Fibroblast of the aortic adventitia (primary cell): Measurements from ENCODE around the gene PHF3. TPM values are rescaled to one million over a fixed set of nuclear protein-coding genes. Genes with fewer than 3 reads are reported as not detected.

Experiments
- DNase-seq: peaks from one replicate; pipeline ENCODE4 v3.0.0-alpha.2; 2010; ENCODE audit warnings: low read depth
- H3K4me3 ChIP-seq: 2 replicates; pipeline ENCODE4 v1.5.1; 2011; ENCODE audit warnings: low read depth, mild to moderate bottlenecking, control low read depth, low read length, moderate library complexity
- total RNA-seq: library from RNA; depleted of rRNA; stranded (reverse); fragments of >200 nt; gene quantifications from 2 replicates; pipeline ENCODE4 v1.2.3, GENCODE V29; 2012; ENCODE audit warnings: low replicate concordance
- TF ChIP-seq, protein P1 (sequence below): IDR thresholded peaks from 2 replicates; pipeline ENCODE4 v1.5.1; 2011; ENCODE audit warnings: mild to moderate bottlenecking, low read length, control low read depth, inconsistent platforms; ENCODE audit not compliant: insufficient read depth

Gene PHF3
- total RNA-seq, 1 donor: 78.5 TPM

DNA sequence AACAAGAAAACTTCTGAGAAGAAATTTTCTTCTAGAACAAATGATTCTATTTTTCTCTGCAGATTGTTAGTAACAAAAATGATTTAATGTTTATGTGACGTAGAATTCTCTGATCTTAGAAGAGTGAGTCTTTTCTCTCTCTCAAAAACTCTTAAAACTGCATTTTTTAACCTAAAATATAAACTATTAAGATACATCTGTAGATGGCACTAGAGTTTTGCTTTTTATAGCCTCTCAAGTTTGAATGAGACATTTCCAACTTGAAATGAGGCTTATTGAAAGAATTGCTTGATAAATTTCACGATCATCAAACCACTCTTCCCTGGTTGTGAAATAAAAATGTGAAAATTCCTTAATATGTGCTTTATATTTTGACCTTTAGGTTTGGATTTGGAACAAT is 53.8 kb downstream of the PHF3 start:
- H3K4me3 ChIP-seq: no peak overlapping the region
- TF ChIP-seq, protein P1, sequence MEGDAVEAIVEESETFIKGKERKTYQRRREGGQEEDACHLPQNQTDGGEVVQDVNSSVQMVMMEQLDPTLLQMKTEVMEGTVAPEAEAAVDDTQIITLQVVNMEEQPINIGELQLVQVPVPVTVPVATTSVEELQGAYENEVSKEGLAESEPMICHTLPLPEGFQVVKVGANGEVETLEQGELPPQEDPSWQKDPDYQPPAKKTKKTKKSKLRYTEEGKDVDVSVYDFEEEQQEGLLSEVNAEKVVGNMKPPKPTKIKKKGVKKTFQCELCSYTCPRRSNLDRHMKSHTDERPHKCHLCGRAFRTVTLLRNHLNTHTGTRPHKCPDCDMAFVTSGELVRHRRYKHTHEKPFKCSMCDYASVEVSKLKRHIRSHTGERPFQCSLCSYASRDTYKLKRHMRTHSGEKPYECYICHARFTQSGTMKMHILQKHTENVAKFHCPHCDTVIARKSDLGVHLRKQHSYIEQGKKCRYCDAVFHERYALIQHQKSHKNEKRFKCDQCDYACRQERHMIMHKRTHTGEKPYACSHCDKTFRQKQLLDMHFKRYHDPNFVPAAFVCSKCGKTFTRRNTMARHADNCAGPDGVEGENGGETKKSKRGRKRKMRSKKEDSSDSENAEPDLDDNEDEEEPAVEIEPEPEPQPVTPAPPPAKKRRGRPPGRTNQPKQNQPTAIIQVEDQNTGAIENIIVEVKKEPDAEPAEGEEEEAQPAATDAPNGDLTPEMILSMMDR: no peak
- no peak for DNase-seq

DNA sequence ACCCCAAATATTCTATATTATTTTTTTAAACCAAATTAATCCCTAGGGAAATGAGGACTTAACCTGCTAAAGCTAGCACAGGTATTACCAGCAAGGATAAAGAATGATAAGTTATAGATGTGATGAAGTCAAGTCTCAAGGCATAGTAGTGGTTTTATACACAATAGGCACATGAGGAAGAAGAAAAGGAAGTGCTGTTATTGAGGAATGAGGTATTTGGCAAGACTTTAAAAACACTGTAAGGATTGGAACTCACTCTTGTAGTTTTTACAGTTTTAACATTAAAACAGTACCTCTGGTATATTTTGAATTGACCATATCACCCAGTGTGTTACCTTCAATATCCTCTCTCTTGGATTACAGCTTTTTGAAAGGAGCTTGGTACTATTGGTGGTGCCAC is 54.6 kb downstream of the PHF3 start:
- no peak overlapping the region for H3K4me3 ChIP-seq
- TF ChIP-seq, protein P1: no peak
- no peak for DNase-seq

DNA sequence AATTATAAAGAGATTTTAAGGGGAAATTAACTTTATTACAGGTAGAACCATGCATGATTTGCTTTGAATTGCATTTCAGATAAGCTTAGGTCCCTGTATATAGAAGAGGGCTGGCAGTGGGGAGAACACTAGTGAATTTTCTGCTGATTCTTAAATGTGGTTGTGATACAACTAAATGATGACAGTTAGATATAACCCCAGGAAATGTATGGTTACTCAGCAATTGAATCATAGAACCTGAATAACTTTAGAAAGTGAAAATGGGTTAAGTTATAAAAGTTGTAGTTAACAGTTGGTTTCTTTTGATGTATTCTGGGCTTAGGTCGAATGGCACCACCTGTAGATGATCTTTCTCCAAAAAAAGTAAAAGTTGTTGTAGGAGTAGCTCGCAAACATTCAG is 70.1 kb downstream of the PHF3 start:
- H3K4me3 ChIP-seq: no peak overlapping the region
- TF ChIP-seq, protein P1: no peak
- no peak for DNase-seq

DNA sequence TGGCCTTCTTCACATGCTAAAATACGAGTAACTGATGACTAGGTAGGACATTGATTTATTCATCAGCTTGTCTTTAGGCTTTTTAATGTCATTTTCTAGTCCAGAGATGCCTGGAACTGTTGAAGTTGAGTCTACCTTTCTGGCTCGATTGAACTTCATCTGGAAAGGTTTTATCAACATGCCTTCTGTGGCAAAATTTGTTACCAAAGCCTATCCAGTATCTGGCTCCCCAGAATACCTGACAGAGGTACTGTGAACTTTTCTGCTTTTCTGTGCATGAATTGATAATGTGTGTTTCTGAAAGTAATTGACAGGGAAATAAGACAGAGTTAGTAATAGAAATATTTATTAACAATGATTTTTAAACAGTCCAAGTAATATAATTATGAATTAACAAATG is 71.0 kb downstream of the PHF3 start:
- H3K4me3 ChIP-seq: no peak overlapping the region
- DNase-seq: no peak
- TF ChIP-seq, protein P1: no peak

DNA sequence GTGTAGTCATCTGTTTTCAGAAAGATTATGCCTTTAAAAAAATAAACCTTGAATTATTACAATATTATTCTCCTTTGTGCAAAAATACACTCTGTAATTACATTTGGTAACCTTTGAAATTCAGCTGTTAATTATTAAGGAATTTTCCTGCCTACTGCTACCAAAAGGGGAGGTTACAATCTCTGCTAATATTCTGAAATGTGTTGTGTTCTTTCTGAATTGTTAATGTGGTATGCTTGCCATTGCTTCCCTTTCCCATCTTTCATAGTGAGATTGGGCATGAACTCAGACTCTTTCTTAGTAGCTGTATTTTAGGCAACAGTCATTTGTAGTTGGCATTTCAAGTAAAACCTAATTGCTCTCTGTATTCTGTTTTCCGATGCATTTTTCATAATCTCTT is 73.0 kb downstream of the PHF3 start:
- no peak overlapping the region for H3K4me3 ChIP-seq
- TF ChIP-seq, protein P1: no peak
- no peak for DNase-seq

DNA sequence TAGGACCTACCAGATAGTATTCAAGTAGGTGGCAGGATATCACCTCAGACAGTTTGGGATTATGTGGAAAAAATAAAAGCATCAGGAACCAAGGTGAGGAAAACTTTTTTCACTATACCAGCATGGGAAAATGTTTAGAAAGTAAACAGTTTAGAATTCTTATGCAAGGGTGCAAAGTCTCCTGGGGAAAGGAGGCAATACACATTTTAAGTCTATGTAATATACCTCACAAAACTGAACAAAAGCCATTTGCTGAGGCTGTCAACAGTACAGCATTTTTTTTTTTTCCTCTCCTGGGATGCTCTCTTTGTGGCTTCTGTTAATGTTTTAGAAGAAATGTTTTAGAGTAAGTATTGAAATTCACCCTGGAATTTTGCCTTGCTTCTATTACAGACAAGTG is 73.5 kb downstream of the PHF3 start:
- TF ChIP-seq, protein P1: no peak
- no peak overlapping the region for H3K4me3 ChIP-seq

DNA sequence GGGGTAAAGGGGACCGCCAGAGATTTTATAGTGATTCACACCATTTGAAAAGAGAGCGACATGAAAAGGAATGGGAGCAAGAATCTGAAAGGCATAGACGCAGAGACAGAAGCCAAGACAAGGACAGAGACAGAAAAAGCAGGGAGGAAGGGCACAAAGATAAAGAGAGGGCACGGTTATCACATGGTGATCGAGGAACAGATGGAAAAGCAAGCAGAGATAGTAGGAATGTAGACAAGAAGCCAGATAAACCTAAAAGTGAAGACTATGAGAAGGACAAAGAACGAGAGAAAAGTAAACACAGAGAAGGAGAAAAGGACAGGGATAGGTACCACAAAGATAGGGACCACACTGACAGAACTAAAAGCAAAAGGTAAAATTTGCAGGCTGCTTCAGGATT is 77.7 kb downstream of the PHF3 start:
- H3K4me3 ChIP-seq: no peak overlapping the region
- TF ChIP-seq, protein P1: no peak
- no peak for DNase-seq

More for the DNA sequence above, 73.5 kb downstream of the PHF3 start:
- DNase-seq: no peak
